ENCODE measurements around the gene TAF4.

The TAF4 gene

DNA sequence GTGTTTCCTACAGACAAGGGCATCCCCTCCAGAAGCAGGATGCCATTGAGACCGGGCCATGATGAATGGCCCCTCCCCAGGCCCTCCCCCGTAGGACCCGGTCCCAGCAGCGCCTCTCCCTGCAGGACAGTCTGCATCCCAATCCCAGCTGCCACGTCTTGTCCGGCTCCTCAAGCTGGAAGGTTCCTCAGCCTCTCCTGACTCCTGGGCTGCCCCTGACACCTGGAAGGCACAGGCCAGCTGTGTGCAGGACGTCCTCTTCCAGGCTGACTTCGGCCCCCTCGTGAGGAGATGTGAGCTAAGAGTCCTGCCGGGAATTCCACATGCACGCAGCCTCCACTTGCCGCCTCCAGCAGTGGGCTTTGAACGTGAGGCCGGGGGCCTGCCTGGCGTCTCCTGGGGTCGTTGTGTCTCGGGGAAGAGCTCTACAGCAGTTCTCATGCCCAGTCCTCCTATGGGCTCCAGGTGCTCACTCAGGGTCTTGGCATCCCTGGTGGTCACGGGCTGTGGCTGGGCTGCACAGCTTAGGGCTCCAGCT, 64.4 kb downstream of the TAF4 start:
- H2AFZ ChIP-seq (ENCODE audit: low read length, unreplicated experiment), result no peak overlapping the region
- H3K27me3 ChIP-seq (ENCODE audit: insufficient read depth, low read length), result no peaks in the 10 kb centered on the region
- no peak overlapping the region for H3K4me3 ChIP-seq (ENCODE audit: low read depth, low read length)
- no peaks in the 10 kb centered on the region for H3K79me2 ChIP-seq (ENCODE audit: control insufficient read depth, insufficient read depth, low read length, unreplicated experiment)
- H3K27ac ChIP-seq (ENCODE audit: low read depth, low read length), result no peak overlapping the region
- H3K4me1 ChIP-seq (ENCODE audit: control insufficient read depth, insufficient read depth, low read length, unreplicated experiment), result no peaks in the 10 kb centered on the region
- no peaks in the 10 kb centered on the region; the same call in 1 of the 2 replicates for H3K36me3 ChIP-seq (ENCODE audit: insufficient read depth, low read length)

DNA sequence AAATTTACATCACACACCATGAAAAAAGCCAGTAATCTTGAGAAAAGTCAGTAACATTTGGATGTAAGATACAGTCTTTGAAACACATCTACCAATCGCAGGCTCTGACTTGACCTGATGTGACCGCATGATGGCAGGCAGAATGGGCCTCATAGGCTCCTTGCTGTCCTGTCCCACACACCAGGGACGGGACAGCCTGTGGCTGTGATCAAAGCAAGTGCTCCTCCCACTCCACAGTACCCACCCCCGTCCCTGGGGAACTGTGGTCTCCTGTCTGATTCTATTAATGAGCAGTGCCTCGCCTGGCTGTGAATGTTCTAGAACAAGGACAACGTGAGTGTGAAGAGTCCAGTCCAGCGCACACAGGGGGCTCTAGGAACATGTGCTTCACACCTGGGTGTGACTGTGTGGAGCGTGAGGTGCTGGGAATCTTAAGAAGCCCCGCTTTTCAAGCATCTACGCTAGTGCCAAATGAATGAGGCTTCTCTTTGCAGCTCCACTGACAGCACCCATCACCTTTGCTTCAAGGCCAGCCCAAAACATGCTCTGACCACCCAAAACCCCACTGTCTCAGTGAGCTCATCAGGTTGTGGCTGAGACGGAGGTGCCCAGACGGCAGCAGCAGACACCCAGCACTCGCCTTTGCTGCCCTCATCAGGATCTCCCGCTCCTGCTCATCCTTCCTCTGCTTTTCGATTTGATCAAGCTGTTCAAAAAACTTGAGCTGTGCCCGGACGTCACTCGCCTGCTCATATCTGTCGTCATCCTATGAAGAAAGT, 67.1 kb downstream of the TAF4 start:
- Histone ChIP-seq H3K27me3 (ENCODE audit: insufficient read depth, low read length) (no peaks in the 10 kb centered on the region), H3K4me3 (ENCODE audit: low read depth, low read length) (no peak overlapping the region), H2AFZ (ENCODE audit: low read length, unreplicated experiment) (no peak overlapping the region), H3K79me2 (ENCODE audit: control insufficient read depth, insufficient read depth, low read length, unreplicated experiment) (no peaks in the 10 kb centered on the region), H3K27ac (ENCODE audit: low read depth, low read length) (no peak overlapping the region), H3K4me1 (ENCODE audit: control insufficient read depth, insufficient read depth, low read length, unreplicated experiment) (no peaks in the 10 kb centered on the region), H3K36me3 (ENCODE audit: insufficient read depth, low read length) (peaks cover 14% of the 10 kb centered on the region; the same call in 1 of the 2 replicates)

DNA sequence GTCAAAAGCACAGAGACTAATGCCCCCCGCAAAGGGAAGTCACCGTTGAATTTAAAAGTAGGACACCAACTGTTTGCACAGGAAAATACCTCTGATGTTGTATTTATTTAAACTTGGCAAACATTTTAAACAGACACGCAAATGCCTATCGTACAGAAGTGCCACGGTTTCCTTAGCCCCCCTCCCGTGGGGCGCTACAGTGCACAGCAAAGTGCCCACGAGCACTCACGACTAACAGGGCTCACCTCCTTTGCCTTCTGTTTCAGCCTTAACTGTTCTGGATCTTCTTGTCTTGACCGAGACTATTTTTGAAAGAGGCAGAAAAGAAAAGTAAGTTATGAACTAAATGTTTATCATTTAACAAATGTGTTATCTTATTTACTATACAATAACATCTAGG, 67.8 kb downstream of the TAF4 start:
- Histone ChIP-seq H3K36me3 (ENCODE audit: insufficient read depth, low read length) (peaks cover 20% of the 10 kb centered on the region), H3K4me3 (ENCODE audit: low read depth, low read length) (no peak overlapping the region), H3K79me2 (ENCODE audit: control insufficient read depth, insufficient read depth, low read length, unreplicated experiment) (no peaks in the 10 kb centered on the region), H3K4me1 (ENCODE audit: control insufficient read depth, insufficient read depth, low read length, unreplicated experiment) (no peaks in the 10 kb centered on the region), H2AFZ (ENCODE audit: low read length, unreplicated experiment) (no peak overlapping the region), H3K27ac (ENCODE audit: low read depth, low read length) (no peak overlapping the region), H3K27me3 (ENCODE audit: insufficient read depth, low read length) (no peaks in the 10 kb centered on the region)

DNA sequence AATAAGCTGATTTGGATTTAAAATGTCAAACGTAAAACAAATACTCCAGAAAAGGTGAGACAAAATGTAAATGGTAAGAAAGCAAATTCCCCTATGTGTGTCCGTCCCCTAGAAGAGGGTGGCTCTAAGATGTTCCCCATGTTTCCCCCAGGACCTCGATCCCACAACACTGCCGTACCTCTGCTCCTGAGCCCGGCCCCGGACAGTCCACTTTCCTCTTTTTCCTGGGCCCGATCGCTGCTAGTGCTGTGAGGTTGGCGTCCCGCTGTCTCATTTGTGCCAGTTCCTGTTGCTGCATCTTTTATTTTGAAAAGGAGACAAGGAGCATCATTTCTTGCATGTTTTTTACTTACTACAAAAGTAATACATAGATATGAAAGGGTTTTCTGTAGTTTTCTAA, 68.3 kb downstream of the TAF4 start:
- Histone ChIP-seq H3K79me2 (ENCODE audit: control insufficient read depth, insufficient read depth, low read length, unreplicated experiment) (no peaks in the 10 kb centered on the region), H3K4me1 (ENCODE audit: control insufficient read depth, insufficient read depth, low read length, unreplicated experiment) (no peaks in the 10 kb centered on the region), H3K4me3 (ENCODE audit: low read depth, low read length) (no peak overlapping the region), H2AFZ (ENCODE audit: low read length, unreplicated experiment) (no peak overlapping the region), H3K27ac (ENCODE audit: low read depth, low read length) (no peak overlapping the region), H3K36me3 (ENCODE audit: insufficient read depth, low read length) (peaks cover 26% of the 10 kb centered on the region), H3K27me3 (ENCODE audit: insufficient read depth, low read length) (no peaks in the 10 kb centered on the region)

DNA sequence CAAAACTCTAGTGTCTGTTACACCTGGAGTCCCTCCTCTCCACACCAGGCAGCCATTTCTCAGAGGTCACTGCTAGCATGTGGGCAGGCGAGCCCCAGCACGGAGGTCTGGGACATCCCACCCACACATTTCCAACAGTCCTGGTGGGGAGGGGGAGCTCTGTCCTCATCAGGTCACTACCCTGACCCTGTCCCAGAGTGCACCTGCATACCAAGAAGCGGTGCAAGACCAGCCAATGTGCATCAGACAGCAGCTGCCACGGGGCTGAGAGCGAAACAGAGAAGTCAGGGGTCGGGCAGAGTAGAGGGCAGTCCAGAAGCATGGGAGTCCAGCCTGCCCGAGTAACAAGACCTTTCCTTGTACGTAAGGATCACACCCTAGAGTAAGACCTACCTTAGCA, 71.1 kb downstream of the TAF4 start:
- Histone ChIP-seq H3K4me3 (ENCODE audit: low read depth, low read length) (no peak overlapping the region), H3K36me3 (ENCODE audit: insufficient read depth, low read length) (peaks cover 48% of the 10 kb centered on the region), H3K27ac (ENCODE audit: low read depth, low read length) (no peak overlapping the region), H3K79me2 (ENCODE audit: control insufficient read depth, insufficient read depth, low read length, unreplicated experiment) (no peaks in the 10 kb centered on the region), H3K27me3 (ENCODE audit: insufficient read depth, low read length) (no peaks in the 10 kb centered on the region), H3K4me1 (ENCODE audit: control insufficient read depth, insufficient read depth, low read length, unreplicated experiment) (no peaks in the 10 kb centered on the region), H2AFZ (ENCODE audit: low read length, unreplicated experiment) (no peak overlapping the region)

DNA sequence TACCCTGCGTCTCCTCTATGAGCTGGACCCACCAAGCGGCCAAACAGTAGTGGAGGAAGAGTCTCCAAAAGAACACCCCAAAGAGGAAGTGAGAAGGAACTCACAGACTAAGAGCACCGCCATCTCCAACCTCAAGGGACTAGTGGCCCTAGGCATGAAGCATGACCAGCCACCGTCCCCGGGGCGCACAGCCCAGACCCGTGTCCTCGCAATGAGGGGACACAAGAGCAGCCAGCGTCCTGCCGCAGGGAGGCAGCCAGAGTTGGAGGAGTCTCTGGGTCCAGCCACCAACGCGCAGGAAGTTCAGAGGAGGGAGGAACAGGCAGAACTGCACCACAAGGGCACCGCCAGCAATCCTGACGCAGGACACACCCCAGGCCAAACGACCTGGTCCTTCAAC, 72.6 kb downstream of the TAF4 start:
- Histone ChIP-seq H3K4me3 (ENCODE audit: low read depth, low read length) (no peak overlapping the region), H3K4me1 (ENCODE audit: control insufficient read depth, insufficient read depth, low read length, unreplicated experiment) (no peaks in the 10 kb centered on the region), H3K27ac (ENCODE audit: low read depth, low read length) (no peak overlapping the region), H2AFZ (ENCODE audit: low read length, unreplicated experiment) (no peak overlapping the region), H3K36me3 (ENCODE audit: insufficient read depth, low read length) (peaks cover 48% of the 10 kb centered on the region), H3K27me3 (ENCODE audit: insufficient read depth, low read length) (no peaks in the 10 kb centered on the region), H3K79me2 (ENCODE audit: control insufficient read depth, insufficient read depth, low read length, unreplicated experiment) (no peaks in the 10 kb centered on the region)

DNA sequence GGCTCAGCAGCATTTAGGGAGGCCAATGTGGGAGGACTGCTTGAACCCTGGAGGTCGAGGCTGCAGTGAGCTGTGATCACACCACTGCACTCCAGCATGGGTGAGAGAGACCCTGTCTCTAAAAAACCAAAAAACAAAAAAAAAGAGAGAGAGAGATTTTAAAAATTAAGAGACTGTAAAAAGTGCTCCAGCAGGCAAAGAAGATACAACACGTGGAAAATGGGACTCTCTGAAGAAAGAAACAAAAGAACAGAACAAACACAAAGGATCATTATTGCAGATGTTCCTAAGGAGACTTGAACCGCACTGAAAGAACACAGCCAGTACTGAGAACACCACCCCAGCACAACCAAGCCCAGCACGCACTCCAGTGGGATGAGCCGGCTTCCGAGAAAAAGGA, 74.2 kb downstream of the TAF4 start:
- no peak overlapping the region for H3K27ac ChIP-seq (ENCODE audit: low read depth, low read length)
- no peaks in the 10 kb centered on the region for H3K27me3 ChIP-seq (ENCODE audit: insufficient read depth, low read length)
- H3K36me3 ChIP-seq (ENCODE audit: insufficient read depth, low read length), result peaks cover 48% of the 10 kb centered on the region
- no peak overlapping the region for H3K4me3 ChIP-seq (ENCODE audit: low read depth, low read length)
- H2AFZ ChIP-seq (ENCODE audit: low read length, unreplicated experiment), result no peak overlapping the region
- no peaks in the 10 kb centered on the region for H3K79me2 ChIP-seq (ENCODE audit: control insufficient read depth, insufficient read depth, low read length, unreplicated experiment)
- H3K4me1 ChIP-seq (ENCODE audit: control insufficient read depth, insufficient read depth, low read length, unreplicated experiment), result no peaks in the 10 kb centered on the region

DNA sequence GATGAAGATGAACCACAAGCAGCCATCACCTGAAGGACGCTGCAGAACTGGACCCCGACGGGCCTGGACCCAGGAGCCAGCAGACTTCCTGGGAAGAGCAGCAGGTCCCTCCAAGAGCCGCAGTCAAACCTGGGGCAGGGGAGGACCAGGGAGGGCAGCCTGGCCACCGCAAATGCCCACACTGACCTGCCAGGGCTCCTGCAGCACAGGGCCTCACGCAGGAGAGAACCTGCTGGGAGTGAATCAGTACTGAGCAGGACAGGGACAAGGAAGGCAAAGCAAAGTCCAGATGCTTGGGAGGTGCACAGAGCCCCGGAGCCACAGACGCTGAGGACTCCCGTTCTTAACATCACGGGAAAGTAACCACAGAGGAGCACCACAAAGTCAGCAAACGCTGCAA, 75.2 kb downstream of the TAF4 start:
- Histone ChIP-seq H3K79me2 (ENCODE audit: control insufficient read depth, insufficient read depth, low read length, unreplicated experiment) (no peaks in the 10 kb centered on the region), H3K27ac (ENCODE audit: low read depth, low read length) (no peak overlapping the region), H3K36me3 (ENCODE audit: insufficient read depth, low read length) (peaks cover 48% of the 10 kb centered on the region), H3K27me3 (ENCODE audit: insufficient read depth, low read length) (no peaks in the 10 kb centered on the region), H3K4me1 (ENCODE audit: control insufficient read depth, insufficient read depth, low read length, unreplicated experiment) (no peaks in the 10 kb centered on the region), H3K4me3 (ENCODE audit: low read depth, low read length) (no peak overlapping the region), H2AFZ (ENCODE audit: low read length, unreplicated experiment) (no peak overlapping the region)

DNA sequence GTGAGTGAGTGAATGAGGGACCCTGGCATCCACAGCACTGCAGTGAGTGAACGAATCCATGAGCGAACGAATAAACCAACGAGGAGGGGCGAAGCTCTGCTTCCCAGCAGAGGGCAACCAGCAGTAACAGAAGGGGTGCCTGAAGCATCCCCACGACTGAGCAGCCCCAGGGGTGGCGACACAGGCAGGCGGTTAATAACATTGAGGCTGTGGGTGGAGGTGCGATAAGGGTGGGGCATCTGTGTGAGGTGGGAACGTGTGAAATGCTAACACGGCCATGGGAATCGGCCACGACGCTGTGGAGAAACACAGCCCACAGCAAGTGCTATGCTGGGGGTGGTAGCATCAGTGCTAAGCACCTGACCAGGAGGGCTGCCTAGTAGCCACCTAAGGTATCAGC, 75.9 kb downstream of the TAF4 start:
- H3K4me1 ChIP-seq (ENCODE audit: control insufficient read depth, insufficient read depth, low read length, unreplicated experiment), result no peaks in the 10 kb centered on the region
- peaks cover 42% of the 10 kb centered on the region for H3K36me3 ChIP-seq (ENCODE audit: insufficient read depth, low read length)
- no peak overlapping the region for H3K27ac ChIP-seq (ENCODE audit: low read depth, low read length)
- no peaks in the 10 kb centered on the region for H3K27me3 ChIP-seq (ENCODE audit: insufficient read depth, low read length)
- no peak overlapping the region for H2AFZ ChIP-seq (ENCODE audit: low read length, unreplicated experiment)
- H3K79me2 ChIP-seq (ENCODE audit: control insufficient read depth, insufficient read depth, low read length, unreplicated experiment), result no peaks in the 10 kb centered on the region
- no peak overlapping the region for H3K4me3 ChIP-seq (ENCODE audit: low read depth, low read length)

DNA sequence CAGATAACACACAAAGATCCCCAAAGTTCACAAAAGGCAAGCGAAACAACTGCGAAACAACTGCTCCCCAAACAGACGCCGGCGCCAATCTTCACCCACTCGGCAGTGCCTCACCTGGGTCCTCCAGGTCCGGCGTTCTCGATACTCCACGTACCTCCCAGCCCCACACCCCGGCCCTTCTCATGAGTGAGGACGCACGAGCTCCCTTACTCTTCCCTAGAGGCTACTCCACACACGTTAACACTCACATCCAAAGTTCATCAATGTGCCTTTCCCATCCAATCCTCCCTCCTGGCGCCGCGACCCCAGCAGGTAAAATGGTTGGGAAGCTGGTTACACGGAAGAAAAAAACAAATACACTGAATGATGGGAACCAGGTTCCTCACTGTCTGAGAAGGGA, 77.0 kb downstream of the TAF4 start:
- H3K4me3 ChIP-seq (ENCODE audit: low read depth, low read length), result no peak overlapping the region
- no peak overlapping the region for H3K27ac ChIP-seq (ENCODE audit: low read depth, low read length)
- no peaks in the 10 kb centered on the region for H3K27me3 ChIP-seq (ENCODE audit: insufficient read depth, low read length)
- H3K4me1 ChIP-seq (ENCODE audit: control insufficient read depth, insufficient read depth, low read length, unreplicated experiment), result no peaks in the 10 kb centered on the region
- H2AFZ ChIP-seq (ENCODE audit: low read length, unreplicated experiment), result no peak overlapping the region
- H3K36me3 ChIP-seq (ENCODE audit: insufficient read depth, low read length), result peaks cover 34% of the 10 kb centered on the region
- H3K79me2 ChIP-seq (ENCODE audit: control insufficient read depth, insufficient read depth, low read length, unreplicated experiment), result no peaks in the 10 kb centered on the region

DNA sequence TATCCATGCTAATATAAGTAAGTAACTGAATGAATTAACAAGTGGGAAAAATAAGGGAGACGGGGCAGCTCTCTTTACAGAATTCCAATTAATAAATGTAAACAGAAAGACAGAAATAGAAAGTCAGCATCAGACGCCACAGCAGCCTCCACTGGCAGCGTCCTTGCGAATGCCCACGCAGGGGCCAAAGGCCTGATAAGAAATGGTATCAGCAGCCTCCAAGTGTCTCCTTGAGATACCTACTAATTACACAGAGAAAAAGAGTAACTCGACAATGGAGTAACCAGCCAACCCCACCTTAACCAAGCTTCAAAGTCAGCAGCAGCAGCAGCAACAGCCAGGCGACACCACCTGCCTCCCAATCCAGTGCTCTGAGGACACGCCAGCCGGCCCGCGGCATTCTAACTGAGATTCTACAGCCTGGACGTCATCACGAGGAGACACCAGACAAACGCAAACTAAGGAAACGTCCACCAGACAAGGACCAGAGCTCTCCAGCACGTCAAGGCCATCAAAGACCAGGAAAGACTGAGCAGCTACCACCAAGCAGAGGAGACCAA, 78.8 kb downstream of the TAF4 start:
- Histone ChIP-seq H3K36me3 (ENCODE audit: insufficient read depth, low read length) (peaks cover 17% of the 10 kb centered on the region; the same call in 1 of the 2 replicates), H3K79me2 (ENCODE audit: control insufficient read depth, insufficient read depth, low read length, unreplicated experiment) (no peaks in the 10 kb centered on the region)

More for the DNA sequence above, 78.8 kb downstream of the TAF4 start:
- Histone ChIP-seq H3K27me3 (ENCODE audit: insufficient read depth, low read length) (no peaks in the 10 kb centered on the region), H3K27ac (ENCODE audit: low read depth, low read length) (no peak overlapping the region), H3K4me1 (ENCODE audit: control insufficient read depth, insufficient read depth, low read length, unreplicated experiment) (no peaks in the 10 kb centered on the region), H2AFZ (ENCODE audit: low read length, unreplicated experiment) (no peak overlapping the region), H3K4me3 (ENCODE audit: low read depth, low read length) (no peak overlapping the region)

All from ACC112 (cell line).